GM13976 (cell line): ENCODE results near the gene DARS1.

ENCODE experiments used
- DNase-seq: peaks from one replicate; pipeline ENCODE4 v3.0.0; 2012; ENCODE audit warnings: low spot score
- CTCF ChIP-seq: IDR thresholded peaks from 2 replicates; pipeline ENCODE4 v1.5.1; 2012; ENCODE audit warnings: borderline replicate concordance, mild to moderate bottlenecking; ENCODE audit not compliant: insufficient read depth; ENCODE audit errors: extremely low read depth, missing control alignments, control extremely low read depth
- in situ Hi-C: fragments of 300-500 bp; cut with MboI; formaldehyde crosslinking; loops from one replicate; pipeline ENCODE4 v1.12.0; 2022; ENCODE audit warnings: low sequenced_read_pairs, mixed read lengths, inconsistent platforms; ENCODE audit not compliant: unreplicated experiment

DARS1 gene

GRCh38 chr2:136017786-136018185 lies 32.4 kb upstream of the DARS1 start:
- TF ChIP-seq CTCF = no peak
- in situ Hi-C loops = no loop called here
- DNase-seq = no peak

- in situ Hi-C loops = no loop called here
- no peak for TF ChIP-seq CTCF
- no peak for DNase-seq
Observed at GRCh38 chr2:136016836-136017235, 31.4 kb upstream of the DARS1 start.

GRCh38 chr2:136016427-136016826 lies 31.0 kb upstream of the DARS1 start:
- no peak for DNase-seq
- TF ChIP-seq CTCF = no peak
- in situ Hi-C loops = no loop called here

- TF ChIP-seq CTCF = no peak
- in situ Hi-C loops = no loop called here
- DNase-seq = no peak
Observed at GRCh38 chr2:136015699-136016098, 30.3 kb upstream of the DARS1 start.

- no peak for TF ChIP-seq CTCF
- in situ Hi-C loops = no loop called here
- DNase-seq = no peak
Observed at GRCh38 chr2:136014411-136014810, 29.0 kb upstream of the DARS1 start.

- no peak for TF ChIP-seq CTCF
- in situ Hi-C loops = no loop called here
- DNase-seq = no peak
Observed at GRCh38 chr2:136013955-136014354, 28.5 kb upstream of the DARS1 start.

- in situ Hi-C loops = no loop called here
- TF ChIP-seq CTCF = no peak
Observed at GRCh38 chr2:136013136-136013685, 27.8 kb upstream of the DARS1 start.

More at GRCh38 chr2:136013136-136013685, 27.8 kb upstream of the DARS1 start:
- no peak for DNase-seq
